Astrocyte (in vitro differentiated cells and primary cell): Measurements from ENCODE around the gene HACD1.

ENCODE experiments used
- EZH2 ChIP-seq: IDR thresholded peaks from 2 replicates; pipeline ENCODE4 v1.6.1; 2012; ENCODE audit warnings: mild to moderate bottlenecking, low read length, inconsistent platforms; ENCODE audit not compliant: insufficient read depth
- TF ChIP-seq, protein P1 (sequence below): IDR thresholded peaks from 2 replicates; pipeline ENCODE4 v1.5.1; 2011; ENCODE audit warnings: low read depth, mild to moderate bottlenecking, inconsistent platforms, low read length, moderate library complexity; ENCODE audit not compliant: insufficient read depth

DNA sequence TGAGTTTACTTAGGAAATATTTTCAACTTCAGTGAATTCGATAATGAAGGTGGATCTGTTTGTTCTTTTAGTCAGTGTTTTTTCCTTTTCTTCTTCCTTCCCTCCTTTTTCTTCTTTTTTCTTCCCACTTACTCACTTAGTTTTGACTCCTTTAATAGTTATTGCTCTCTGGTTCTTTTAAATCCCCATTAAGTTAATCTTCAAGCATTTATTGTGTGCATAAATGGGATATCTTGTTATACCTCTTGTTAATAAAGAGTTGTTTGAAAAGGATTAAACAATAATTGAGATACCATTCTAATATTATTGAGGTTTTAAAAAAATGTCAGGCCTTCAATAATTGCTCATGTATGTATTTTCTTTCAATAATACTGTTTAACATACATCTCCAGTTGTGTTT lies 46.3 kb upstream of the HACD1 start:
- TF ChIP-seq, protein P1, sequence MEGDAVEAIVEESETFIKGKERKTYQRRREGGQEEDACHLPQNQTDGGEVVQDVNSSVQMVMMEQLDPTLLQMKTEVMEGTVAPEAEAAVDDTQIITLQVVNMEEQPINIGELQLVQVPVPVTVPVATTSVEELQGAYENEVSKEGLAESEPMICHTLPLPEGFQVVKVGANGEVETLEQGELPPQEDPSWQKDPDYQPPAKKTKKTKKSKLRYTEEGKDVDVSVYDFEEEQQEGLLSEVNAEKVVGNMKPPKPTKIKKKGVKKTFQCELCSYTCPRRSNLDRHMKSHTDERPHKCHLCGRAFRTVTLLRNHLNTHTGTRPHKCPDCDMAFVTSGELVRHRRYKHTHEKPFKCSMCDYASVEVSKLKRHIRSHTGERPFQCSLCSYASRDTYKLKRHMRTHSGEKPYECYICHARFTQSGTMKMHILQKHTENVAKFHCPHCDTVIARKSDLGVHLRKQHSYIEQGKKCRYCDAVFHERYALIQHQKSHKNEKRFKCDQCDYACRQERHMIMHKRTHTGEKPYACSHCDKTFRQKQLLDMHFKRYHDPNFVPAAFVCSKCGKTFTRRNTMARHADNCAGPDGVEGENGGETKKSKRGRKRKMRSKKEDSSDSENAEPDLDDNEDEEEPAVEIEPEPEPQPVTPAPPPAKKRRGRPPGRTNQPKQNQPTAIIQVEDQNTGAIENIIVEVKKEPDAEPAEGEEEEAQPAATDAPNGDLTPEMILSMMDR = no peak
- TF ChIP-seq EZH2 = no peak
